Measurements from ENCODE around the gene TRIO.

The TRIO gene

DNA sequence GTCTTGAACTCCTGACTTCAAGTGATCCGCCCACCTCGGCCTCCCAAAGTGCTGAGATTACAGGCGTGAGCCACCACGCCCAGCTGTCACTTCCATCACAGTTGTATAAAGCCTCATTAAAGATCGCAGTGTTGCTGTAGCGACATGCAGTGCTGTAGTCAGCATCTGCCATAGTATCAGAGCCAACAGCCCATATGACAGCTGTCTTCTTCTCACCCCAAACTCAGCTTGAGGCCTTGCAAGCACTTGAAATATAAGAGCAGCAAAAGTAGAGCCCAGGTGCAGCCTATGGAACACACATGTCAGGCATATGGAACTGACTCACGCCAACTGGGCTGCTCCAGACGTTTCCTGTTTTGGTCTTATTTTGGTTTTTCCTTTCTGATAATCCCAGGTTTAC lies 167.8 kb downstream of the TRIO start:
- Mint-ChIP-seq H3K4me3 (no peak overlapping the region), H3K27ac (no peak overlapping the region), H3K27me3 (peaks cover 3% of the 10 kb centered on the region), H3K9me3 (peaks cover 5% of the 10 kb centered on the region), H3K36me3 (ENCODE audit: low read depth) (no peaks in the 10 kb centered on the region), H3K4me1 (no peaks in the 10 kb centered on the region)
- no peak for DNase-seq
- no peak for ATAC-seq

GRCh38 chr5:14313986-14314690 lies 171.0 kb downstream of the TRIO start:
- Mint-ChIP-seq H3K27ac (no peak overlapping the region), H3K9me3 (no peaks in the 10 kb centered on the region), H3K27me3 (no peaks in the 10 kb centered on the region), H3K36me3 (ENCODE audit: low read depth) (peaks cover 1% of the 10 kb centered on the region), H3K4me1 (no peaks in the 10 kb centered on the region), H3K4me3 (no peak overlapping the region)
- DNase-seq (no peak), ATAC-seq (no peak)

- ATAC-seq (no peak), DNase-seq (no peak)
- no peaks in the 10 kb centered on the region for H3K27me3 Mint-ChIP-seq
- H3K27ac Mint-ChIP-seq, result no peak overlapping the region
- peaks cover 1% of the 10 kb centered on the region for H3K36me3 Mint-ChIP-seq (ENCODE audit: low read depth)
- no peaks in the 10 kb centered on the region for H3K9me3 Mint-ChIP-seq
- H3K4me1 Mint-ChIP-seq, result no peaks in the 10 kb centered on the region
- no peak overlapping the region for H3K4me3 Mint-ChIP-seq
These were observed 173.3 kb downstream of the TRIO start for GRCh38 chr5:14316471-14316870.

- H3K27ac Mint-ChIP-seq, result no peak overlapping the region
- H3K4me1 Mint-ChIP-seq, result no peaks in the 10 kb centered on the region
- H3K4me3 Mint-ChIP-seq, result no peak overlapping the region
- DNase-seq (no peak), ATAC-seq (no peak)
- no peaks in the 10 kb centered on the region for H3K9me3 Mint-ChIP-seq
- H3K27me3 Mint-ChIP-seq, result no peaks in the 10 kb centered on the region
- peaks cover 1% of the 10 kb centered on the region for H3K36me3 Mint-ChIP-seq (ENCODE audit: low read depth)
These were observed 176.0 kb downstream of the TRIO start for GRCh38 chr5:14319102-14319501.

- no peak for ATAC-seq
- Mint-ChIP-seq H3K9me3 (no peaks in the 10 kb centered on the region), H3K27me3 (no peaks in the 10 kb centered on the region), H3K4me3 (no peak overlapping the region), H3K4me1 (no peaks in the 10 kb centered on the region), H3K27ac (no peak overlapping the region), H3K36me3 (ENCODE audit: low read depth) (peaks cover 1% of the 10 kb centered on the region)
- DNase-seq, result no peak
These were observed 178.8 kb downstream of the TRIO start for GRCh38 chr5:14321936-14322335.

DNA sequence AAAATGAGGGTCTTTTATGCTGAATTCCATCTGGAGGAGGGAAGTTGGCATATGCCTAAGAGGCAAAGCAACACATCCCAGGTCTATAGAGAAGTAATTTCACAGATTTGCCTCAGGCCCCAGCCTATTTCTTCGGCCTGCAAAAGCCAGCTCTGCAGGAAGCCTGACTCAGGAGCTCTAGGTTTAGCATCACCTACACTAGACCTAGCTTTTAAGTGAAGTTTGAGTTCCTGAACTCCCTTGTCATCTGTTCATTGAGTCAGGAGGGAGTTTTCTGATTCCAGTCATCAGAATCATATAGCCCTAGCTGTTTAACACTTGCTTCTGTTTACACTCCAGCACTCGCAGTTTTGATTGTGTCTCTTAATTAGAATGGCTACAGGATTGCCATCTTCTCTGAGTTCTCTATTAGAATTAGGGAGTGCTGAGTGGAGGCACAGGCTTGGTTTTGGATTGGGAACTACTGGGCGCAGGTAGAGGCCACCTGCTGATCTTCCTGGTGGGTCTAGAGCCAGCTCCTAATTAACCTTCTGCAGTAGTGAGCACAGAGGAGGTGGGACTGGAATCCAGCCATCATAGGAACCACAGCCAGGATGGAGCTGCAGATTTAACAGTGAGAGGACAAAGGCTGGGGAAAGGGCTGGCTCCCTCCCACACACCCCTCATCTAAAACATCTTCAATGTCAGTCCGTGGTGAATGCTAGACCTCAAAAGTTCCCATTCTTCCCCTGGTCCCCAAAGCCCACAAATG lies 179.5 kb downstream of the TRIO start:
- Mint-ChIP-seq H3K9me3 (no peaks in the 10 kb centered on the region), H3K27ac (no peak overlapping the region), H3K36me3 (ENCODE audit: low read depth) (peaks cover 1% of the 10 kb centered on the region), H3K4me3 (no peak overlapping the region), H3K27me3 (no peaks in the 10 kb centered on the region), H3K4me1 (no peaks in the 10 kb centered on the region)
- no peak for ATAC-seq
- DNase-seq, result no peak

DNA sequence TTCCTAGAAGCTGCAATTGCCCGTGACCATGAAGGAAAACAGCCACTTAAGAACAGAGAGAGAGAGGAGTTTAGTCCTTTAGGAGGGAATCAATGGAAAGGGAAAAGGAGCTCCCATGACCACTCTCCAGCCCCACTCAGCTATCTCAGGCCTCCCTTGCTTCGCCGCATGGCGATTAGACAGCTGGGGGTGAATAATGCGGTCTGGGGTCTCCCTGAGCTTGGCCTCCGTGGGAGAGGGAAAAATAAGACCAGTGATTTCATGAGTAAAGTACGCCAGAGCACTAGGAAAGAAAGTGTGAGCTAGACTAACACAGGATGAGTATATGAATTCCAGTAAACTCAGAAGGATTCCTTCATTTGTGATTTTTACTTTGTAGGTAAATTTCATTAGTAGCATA lies 180.3 kb downstream of the TRIO start:
- no peak overlapping the region for H3K4me3 Mint-ChIP-seq
- no peaks in the 10 kb centered on the region for H3K9me3 Mint-ChIP-seq
- H3K36me3 Mint-ChIP-seq (ENCODE audit: low read depth), result peaks cover 1% of the 10 kb centered on the region
- no peaks in the 10 kb centered on the region for H3K4me1 Mint-ChIP-seq
- ATAC-seq (no peak), DNase-seq (no peak)
- H3K27ac Mint-ChIP-seq, result no peak overlapping the region
- no peaks in the 10 kb centered on the region for H3K27me3 Mint-ChIP-seq

GRCh38 chr5:14325369-14325768 lies 182.2 kb downstream of the TRIO start:
- Mint-ChIP-seq H3K27me3 (no peaks in the 10 kb centered on the region), H3K4me1 (peaks cover 5% of the 10 kb centered on the region), H3K27ac (no peak overlapping the region), H3K36me3 (ENCODE audit: low read depth) (no peaks in the 10 kb centered on the region), H3K4me3 (no peak overlapping the region), H3K9me3 (no peaks in the 10 kb centered on the region)
- DNase-seq, result no peak
- no peak for ATAC-seq

GRCh38 chr5:14326035-14326903 lies 183.1 kb downstream of the TRIO start:
- H3K4me1 Mint-ChIP-seq, result peaks cover 14% of the 10 kb centered on the region
- no peaks in the 10 kb centered on the region for H3K36me3 Mint-ChIP-seq (ENCODE audit: low read depth)
- no peak overlapping the region for H3K4me3 Mint-ChIP-seq
- ATAC-seq (no peak), DNase-seq (no peak)
- no peaks in the 10 kb centered on the region for H3K27me3 Mint-ChIP-seq
- H3K9me3 Mint-ChIP-seq, result no peaks in the 10 kb centered on the region
- H3K27ac Mint-ChIP-seq, result no peak overlapping the region

GRCh38 chr5:14327624-14328023 lies 184.5 kb downstream of the TRIO start:
- H3K36me3 Mint-ChIP-seq (ENCODE audit: low read depth), result no peaks in the 10 kb centered on the region
- no peaks in the 10 kb centered on the region for H3K9me3 Mint-ChIP-seq
- H3K4me3 Mint-ChIP-seq, result no peak overlapping the region
- ATAC-seq (no peak), DNase-seq (no peak)
- H3K4me1 Mint-ChIP-seq, result peaks cover 23% of the 10 kb centered on the region
- no peak overlapping the region for H3K27ac Mint-ChIP-seq
- no peaks in the 10 kb centered on the region for H3K27me3 Mint-ChIP-seq

DNA sequence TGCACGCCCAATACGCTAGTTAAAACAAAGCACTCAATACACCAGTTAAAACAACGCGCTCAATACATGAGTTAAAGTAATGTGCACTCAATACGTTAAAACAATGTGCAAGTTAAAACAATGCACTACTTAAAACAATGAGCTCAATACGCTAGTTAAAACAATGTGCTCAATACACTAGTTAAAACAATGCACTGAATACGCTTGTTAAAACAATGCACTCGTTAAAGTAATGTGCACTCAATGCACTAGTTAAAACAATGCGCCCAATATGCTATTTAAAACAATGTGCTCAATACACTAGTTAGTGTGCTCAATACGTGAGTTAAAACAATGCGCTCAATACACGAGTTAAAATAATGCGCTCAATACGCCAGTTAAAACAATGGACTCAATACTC lies 185.0 kb downstream of the TRIO start:
- H3K4me3 Mint-ChIP-seq, result no peak overlapping the region
- no peaks in the 10 kb centered on the region for H3K36me3 Mint-ChIP-seq (ENCODE audit: low read depth)
- H3K27me3 Mint-ChIP-seq, result no peaks in the 10 kb centered on the region
- ATAC-seq, result no peak
- DNase-seq, result no peak
- H3K27ac Mint-ChIP-seq, result no peak overlapping the region
- H3K9me3 Mint-ChIP-seq, result no peaks in the 10 kb centered on the region
- H3K4me1 Mint-ChIP-seq, result peaks cover 23% of the 10 kb centered on the region

- ATAC-seq (no peak), DNase-seq (no peak)
- Mint-ChIP-seq H3K4me1 (peaks cover 23% of the 10 kb centered on the region), H3K27ac (no peak overlapping the region), H3K9me3 (no peaks in the 10 kb centered on the region), H3K27me3 (no peaks in the 10 kb centered on the region), H3K4me3 (no peak overlapping the region), H3K36me3 (ENCODE audit: low read depth) (no peaks in the 10 kb centered on the region)
These were observed 187.1 kb downstream of the TRIO start for GRCh38 chr5:14330291-14330690.

GRCh38 chr5:14330729-14331385 lies 187.7 kb downstream of the TRIO start:
- H3K36me3 Mint-ChIP-seq (ENCODE audit: low read depth), result no peaks in the 10 kb centered on the region
- H3K27me3 Mint-ChIP-seq, result no peaks in the 10 kb centered on the region
- DNase-seq, result no peak
- H3K27ac Mint-ChIP-seq, result no peak overlapping the region
- peaks cover 23% of the 10 kb centered on the region for H3K4me1 Mint-ChIP-seq
- H3K9me3 Mint-ChIP-seq, result no peaks in the 10 kb centered on the region
- ATAC-seq, result no peak
- no peak overlapping the region for H3K4me3 Mint-ChIP-seq

- Mint-ChIP-seq H3K4me3 (no peak overlapping the region), H3K27me3 (no peaks in the 10 kb centered on the region), H3K27ac (no peak overlapping the region), H3K36me3 (ENCODE audit: low read depth) (no peaks in the 10 kb centered on the region), H3K4me1 (peaks cover 23% of the 10 kb centered on the region), H3K9me3 (no peaks in the 10 kb centered on the region)
- DNase-seq, result no peak
- peak; percentile 49 for ATAC-seq
These were observed 188.2 kb downstream of the TRIO start for GRCh38 chr5:14331386-14331781.
